Endothelial cell of umbilical vein (primary cell): ENCODE measurements around the gene MEGF11. TPM values are rescaled to one million over a fixed set of nuclear protein-coding genes. Genes with fewer than 3 reads are reported as not detected.

Source experiments
- BruUV-seq: library from RNA; stranded (reverse); fragments of 400-500 nt; replicated peaks from 2 replicates; lab custom pipeline; 2021; lab: Mats Ljungman, UMichigan
- CTCF ChIA-PET: fragments of 300-600, 350-600 bp; sonication (Branson Sonifier 250); formaldehyde crosslinking; loops from one replicate; lab custom pipeline; 2021; ENCODE audit warnings: antibody characterized with exemption, inconsistent platforms; lab: Charles Lee
- POLR2A ChIA-PET: fragments of 300-600, 350-600 bp; sonication (Branson Sonifier 250); formaldehyde crosslinking; loops from one replicate; lab custom pipeline; 2021; ENCODE audit warnings: antibody characterized with exemption, inconsistent platforms; lab: Charles Lee
- DNase-seq: peaks from one replicate; pipeline ENCODE4 v3.0.0-alpha.2; 2011; ENCODE audit warnings: low read depth, low spot score
- FAIRE-seq: peaks from 2 replicates; lab custom pipeline; 2011; peaks lifted over from hg19 to GRCh38; lab: Jason Lieb, UNC
- H2AFZ ChIP-seq: 2 replicates; pipeline ENCODE4 v1.6.0; 2012; ENCODE audit warnings: low read depth, low read length, control low read depth, inconsistent platforms
- H3K27ac ChIP-seq: 2 replicates; pipeline ENCODE4 v1.5.1; 2011; ENCODE audit warnings: low read depth, mild to moderate bottlenecking, control low read depth, low read length, moderate library complexity; ENCODE audit not compliant: insufficient read depth
- H3K27me3 ChIP-seq, 2 experiments: 2 replicates each; pipeline versions ENCODE4 v1.6.0 to v1.6.1; 2011; ENCODE audit warnings: low read length in 2 of 2, mixed read lengths in 1 of 2; ENCODE audit not compliant: control insufficient read depth in 2 of 2, insufficient read depth in 2 of 2
- H3K36me3 ChIP-seq, 2 experiments: 2 replicates in 1 of 2; 3 replicates in 1 of 2; pipeline ENCODE4 v1.5.1; 2011; ENCODE audit warnings: low read length in 2 of 2, mild to moderate bottlenecking in 1 of 2, moderate library complexity in 1 of 2; ENCODE audit not compliant: control insufficient read depth in 2 of 2, insufficient read depth in 2 of 2; ENCODE audit errors: extremely low read depth in 1 of 2
- H3K4me1 ChIP-seq: 3 replicates; pipeline ENCODE4 v1.5.1; 2011; ENCODE audit warnings: mild to moderate bottlenecking, low read length; ENCODE audit not compliant: control insufficient read depth, insufficient read depth; ENCODE audit errors: extremely low read depth
- H3K4me2 ChIP-seq: 2 replicates; pipeline ENCODE4 v1.6.1; 2011; ENCODE audit warnings: low read length, control low read depth, mixed read lengths; ENCODE audit not compliant: insufficient read depth
- H3K4me3 ChIP-seq, 3 experiments: fragments of 200-600 bp in 1 of 3; sonication (generic), shearing (Covaris generic) in 1 of 3; replicated peaks in 1 of 3; 2 replicates each; pipeline ENCODE4 v1.5.1; 2011 to 2016; ENCODE audit warnings: control low read depth in 3 of 3, low read length in 3 of 3, mild to moderate bottlenecking in 2 of 3, inconsistent platforms in 1 of 3, low read depth in 1 of 3, moderate library complexity in 1 of 3; ENCODE audit not compliant: insufficient read depth in 1 of 3
- H3K79me2 ChIP-seq: 2 replicates; pipeline ENCODE4 v1.6.0; 2012; ENCODE audit warnings: low read length, inconsistent platforms; ENCODE audit not compliant: control insufficient read depth, insufficient read depth
- H3K9ac ChIP-seq: replicated peaks from 2 replicates; pipeline ENCODE3; 2011; ENCODE audit warnings: low read length, control low read depth; ENCODE audit not compliant: insufficient read depth; ENCODE audit errors: extremely low read depth
- H3K9me1 ChIP-seq: replicated peaks from 3 replicates; pipeline ENCODE4 v1.6.0; 2011; ENCODE audit warnings: mild to moderate bottlenecking, low read length; ENCODE audit not compliant: control insufficient read depth, insufficient read depth; ENCODE audit errors: extremely low read depth
- H3K9me3 ChIP-seq: replicated peaks from 2 replicates; pipeline ENCODE4 v1.5.1; 2012; ENCODE audit warnings: low read length, inconsistent platforms; ENCODE audit not compliant: control insufficient read depth, insufficient read depth
- H4K20me1 ChIP-seq: replicated peaks from 2 replicates; pipeline ENCODE3; 2011; ENCODE audit warnings: mild to moderate bottlenecking, low read length; ENCODE audit not compliant: control insufficient read depth, insufficient read depth; ENCODE audit errors: extremely low read depth
- EZH2 ChIP-seq: IDR thresholded peaks from 2 replicates; pipeline ENCODE4 v1.6.1; 2012; ENCODE audit warnings: borderline replicate concordance, low read depth, mild to moderate bottlenecking, moderate library complexity, low read length, inconsistent platforms; ENCODE audit not compliant: severe bottlenecking
- FOS ChIP-seq: IDR thresholded peaks from 2 replicates; pipeline ENCODE4 v1.6.1; 2011; ENCODE audit warnings: mild to moderate bottlenecking, low read length, moderate library complexity, borderline replicate concordance; ENCODE audit not compliant: insufficient read depth
- GATA2 ChIP-seq: IDR thresholded peaks from 2 replicates; pipeline ENCODE4 v1.7.0; 2011; ENCODE audit warnings: low read depth, mild to moderate bottlenecking, moderate library complexity, mixed read lengths, low read length; ENCODE audit not compliant: insufficient read length, insufficient read depth
- JUN ChIP-seq: IDR thresholded peaks from 2 replicates; pipeline ENCODE4 v1.6.1; 2011; ENCODE audit warnings: borderline replicate concordance, low read depth; ENCODE audit not compliant: insufficient read length, insufficient read depth
- MYC ChIP-seq: IDR thresholded peaks from one replicate; pipeline ENCODE4 v1.6.1; 2011; ENCODE audit warnings: mild to moderate bottlenecking, low read depth, low read length
- POLR2A ChIP-seq: IDR thresholded peaks from 2 replicates; pipeline ENCODE4 v1.6.1; 2012; ENCODE audit warnings: low read depth, mild to moderate bottlenecking, control low read depth, low read length
- POLR2AphosphoS5 ChIP-seq: IDR thresholded peaks from 2 replicates; pipeline ENCODE4 v1.6.1; 2012; ENCODE audit warnings: low read depth, mild to moderate bottlenecking, control low read depth, low read length, moderate library complexity; ENCODE audit not compliant: insufficient read depth
- dilution Hi-C: fragments of 300-500 bp; cut with MboI; formaldehyde crosslinking; loops from one replicate; pipeline ENCODE4 v1.15.0; 2019; ENCODE audit warnings: low sequenced_read_pairs; ENCODE audit not compliant: extremely low pct_ligation_motif_present
- intact Hi-C: fragments of 100-400 bp; cut with micrococcal nuclease; formaldehyde crosslinking; loops from one replicate; pipeline ENCODE4 v1.10.0; 2022
- polyA plus RNA-seq, 4 experiments: library from polyadenylated mRNA; depleted of rRNA in 3 of 4; stranded (reverse) in 3 of 4; unstranded in 1 of 4; fragments of >200 nt; gene quantifications; 2 replicates each; pipeline versions ENCODE4 v1.2.1 to v1.2.3, GENCODE V29; 2011 to 2012; ENCODE audit warnings: missing spikeins in 1 of 4
- total RNA-seq: library from RNA; stranded (reverse); gene quantifications from 2 replicates; pipeline ENCODE4 v1.2.3, GENCODE V29; 2021
- TF ChIP-seq, protein P1 (sequence below): IDR thresholded peaks from 2 replicates; pipeline ENCODE4 v1.6.1; 2011; ENCODE audit not compliant: insufficient read depth, insufficient read length
- TF ChIP-seq, protein P2 (sequence below), 2 donors: IDR thresholded peaks; 1 replicate in 1 of 2; 2 replicates in 1 of 2; pipeline ENCODE4 v1.5.1; 2011; ENCODE audit warnings: low read length in 2 of 2, mild to moderate bottlenecking in 2 of 2, moderate library complexity in 2 of 2, control low read depth in 1 of 2, inconsistent platforms in 1 of 2, low read depth in 1 of 2; ENCODE audit not compliant: insufficient read depth in 1 of 2; ENCODE audit errors: extremely low read depth in 1 of 2

The MEGF11 gene
- total and polyA plus RNA-seq, 2 donors (not counting 3 experiments of a cell fraction or from before 2014, with no cell fraction given) = not detected

DNA sequence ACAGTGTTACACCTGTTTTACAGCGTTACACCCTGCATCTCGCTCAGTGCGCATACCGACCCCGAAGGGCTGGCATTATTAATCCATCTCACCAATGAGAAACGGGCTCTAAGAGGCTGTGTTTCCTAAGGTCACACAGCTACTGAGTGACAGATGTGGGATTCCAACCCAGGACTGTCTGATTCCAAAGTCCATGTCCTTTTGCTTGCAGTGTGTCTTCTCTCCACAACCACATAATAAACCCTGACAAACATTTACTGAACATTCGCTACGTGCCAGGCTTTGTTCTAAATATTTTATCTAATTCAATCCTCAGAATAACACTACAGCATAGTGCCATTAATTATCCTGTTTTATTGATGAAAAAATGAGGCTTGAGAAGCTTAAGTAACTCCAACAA is 305.2 kb downstream of the MEGF11 start:
- Histone ChIP-seq H3K27ac (no peak overlapping the region), H2AFZ (no peak overlapping the region), H3K4me3 (no peak overlapping the region), H3K9me1 (no peaks in the 10 kb centered on the region), H3K4me2 (no peak overlapping the region), H3K36me3 (no peaks in the 10 kb centered on the region), H3K79me2 (no peaks in the 10 kb centered on the region), H3K27me3 (peaks cover 0 to 3% of the 10 kb centered on the region in 2 experiments), H3K9me3 (no peaks in the 10 kb centered on the region), H4K20me1 (no peaks in the 10 kb centered on the region), H3K4me1 (no peaks in the 10 kb centered on the region), H3K9ac (no peak overlapping the region)
- CTCF ChIA-PET = no interaction called here
- TF ChIP-seq POLR2A (no peak), EZH2 (no peak), FOS (no peak), JUN (no peak), POLR2AphosphoS5 (no peak), GATA2 (no peak), MYC (no peak)
- TF ChIP-seq, protein P1, sequence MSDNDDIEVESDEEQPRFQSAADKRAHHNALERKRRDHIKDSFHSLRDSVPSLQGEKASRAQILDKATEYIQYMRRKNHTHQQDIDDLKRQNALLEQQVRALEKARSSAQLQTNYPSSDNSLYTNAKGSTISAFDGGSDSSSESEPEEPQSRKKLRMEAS = no peak
- TF ChIP-seq, protein P2, sequence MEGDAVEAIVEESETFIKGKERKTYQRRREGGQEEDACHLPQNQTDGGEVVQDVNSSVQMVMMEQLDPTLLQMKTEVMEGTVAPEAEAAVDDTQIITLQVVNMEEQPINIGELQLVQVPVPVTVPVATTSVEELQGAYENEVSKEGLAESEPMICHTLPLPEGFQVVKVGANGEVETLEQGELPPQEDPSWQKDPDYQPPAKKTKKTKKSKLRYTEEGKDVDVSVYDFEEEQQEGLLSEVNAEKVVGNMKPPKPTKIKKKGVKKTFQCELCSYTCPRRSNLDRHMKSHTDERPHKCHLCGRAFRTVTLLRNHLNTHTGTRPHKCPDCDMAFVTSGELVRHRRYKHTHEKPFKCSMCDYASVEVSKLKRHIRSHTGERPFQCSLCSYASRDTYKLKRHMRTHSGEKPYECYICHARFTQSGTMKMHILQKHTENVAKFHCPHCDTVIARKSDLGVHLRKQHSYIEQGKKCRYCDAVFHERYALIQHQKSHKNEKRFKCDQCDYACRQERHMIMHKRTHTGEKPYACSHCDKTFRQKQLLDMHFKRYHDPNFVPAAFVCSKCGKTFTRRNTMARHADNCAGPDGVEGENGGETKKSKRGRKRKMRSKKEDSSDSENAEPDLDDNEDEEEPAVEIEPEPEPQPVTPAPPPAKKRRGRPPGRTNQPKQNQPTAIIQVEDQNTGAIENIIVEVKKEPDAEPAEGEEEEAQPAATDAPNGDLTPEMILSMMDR (IDR thresholded peaks at IDR 0.05; ENCODE audit: extremely low read depth in 1 of 2, insufficient read depth in 1 of 2, low read depth in 1 of 2, low read length in 2 of 2) = no peak
- intact Hi-C loops (loop anchor here (10.0 kb wide), 1 partner anchor 314 kb away; no protein-coding TSS in a partner anchor), dilution Hi-C loops (no loop called here)
- DNase-seq (no peak), FAIRE-seq (no peak)
- no TSS peak for BruUV-seq
- POLR2A ChIA-PET = no interaction called here
